Iris pigment epithelial cell (primary cell): ENCODE data around the gene FEV.

Experiments used
- DNase-seq: peaks from one replicate; pipeline ENCODE4 v3.0.0-alpha.2; 2011; ENCODE audit warnings: low read depth

Gene FEV

GRCh38 chr2:218985021-218985324 is at the start of gene FEV:
FEV (minus strand) TSS chr2:218985184; CDS start chr2:218985075, 109 bp downstream.
- no peak for DNase-seq

- DNase-seq, result no peak
Measured at GRCh38 chr2:219032051-219032745, 47.2 kb upstream of the FEV start.

- no peak for DNase-seq
Measured at GRCh38 chr2:219031005-219031738, 46.2 kb upstream of the FEV start.

GRCh38 chr2:219030177-219030940 is 45.4 kb upstream of the FEV start:
- DNase-seq, result no peak

GRCh38 chr2:219029829-219030165 is 44.8 kb upstream of the FEV start:
- DNase-seq, result peak; percentile 64

- DNase-seq, result no peak
Measured at GRCh38 chr2:219028996-219029828, 44.2 kb upstream of the FEV start.

GRCh38 chr2:219028141-219028540 is 43.2 kb upstream of the FEV start:
- DNase-seq, result no peak

- DNase-seq, result no peak
Measured at GRCh38 chr2:219027511-219028055, 42.6 kb upstream of the FEV start.

- DNase-seq, result no peak
Measured at GRCh38 chr2:219026946-219027345, 42.0 kb upstream of the FEV start.

GRCh38 chr2:219025637-219026585 is 40.9 kb upstream of the FEV start:
- DNase-seq, result no peak

- no peak for DNase-seq
Measured at GRCh38 chr2:219024059-219024458, 39.1 kb upstream of the FEV start.

GRCh38 chr2:219023045-219023605 is 38.1 kb upstream of the FEV start:
- DNase-seq, result no peak

GRCh38 chr2:219022616-219023015 is 37.6 kb upstream of the FEV start:
- DNase-seq, result no peak

- no peak for DNase-seq
Measured at GRCh38 chr2:219022041-219022440, 37.1 kb upstream of the FEV start.

GRCh38 chr2:219021591-219021990 is 36.6 kb upstream of the FEV start:
- DNase-seq, result no peak

GRCh38 chr2:219020604-219021365 is 35.8 kb upstream of the FEV start:
- DNase-seq, result peak; percentile 19

- DNase-seq, result no peak
Measured at GRCh38 chr2:219019436-219019835, 34.5 kb upstream of the FEV start.

- DNase-seq, result no peak
Measured at GRCh38 chr2:219018726-219019125, 33.7 kb upstream of the FEV start.

GRCh38 chr2:219018286-219018685 is 33.3 kb upstream of the FEV start:
- no peak for DNase-seq
